Muscle of leg (tissue), 11 donors: ENCODE results near the gene FAM72B. TPM values are rescaled to one million over a fixed set of nuclear protein-coding genes. Genes with fewer than 3 reads are reported as not detected.
"Not testable (repeated sequence)": the region's sequence is repeated elsewhere in the genome, so short reads cannot be mapped to it uniquely, and the experiment has no call there.

Experiments
- DNase-seq: peaks from one replicate; pipeline ENCODE4 v3.0.0; 2013
- H3K27ac ChIP-seq: one replicate; pipeline ENCODE4 v1.5.1; 2013; ENCODE audit warnings: mild to moderate bottlenecking, low read length, control low read depth
- H3K27me3 ChIP-seq: one replicate; pipeline ENCODE4 v1.6.1; 2013; ENCODE audit warnings: low read length; ENCODE audit not compliant: control insufficient read depth, insufficient read depth
- H3K36me3 ChIP-seq: one replicate; pipeline ENCODE4 v1.6.1; 2013; ENCODE audit warnings: low read length; ENCODE audit not compliant: control insufficient read depth, insufficient read depth
- H3K4me1 ChIP-seq: one replicate; pipeline ENCODE4 v1.6.1; 2013; ENCODE audit warnings: low read length; ENCODE audit not compliant: control insufficient read depth, insufficient read depth
- H3K4me3 ChIP-seq: one replicate; pipeline ENCODE4 v1.5.1; 2013; ENCODE audit warnings: low read length, control low read depth
- H3K9me3 ChIP-seq: replicated peaks from 2 replicates; pipeline ENCODE4 v1.6.1; 2013; ENCODE audit warnings: low read depth, low read length; ENCODE audit not compliant: control insufficient read depth
- WGBS: methylation state at CpG from one replicate; pipeline ENCODE4 v1.1.5; 2013; ENCODE audit warnings: missing lambda C conversion rate; ENCODE audit not compliant: insufficient coverage; 5-methylcytosine and 5-hydroxymethylcytosine counted together
- polyA plus RNA-seq, 8 donors: library from polyadenylated mRNA; unstranded; fragments of 120-200 nt; gene quantifications; one replicate each; pipeline versions ENCODE4 v1.2.1 to v1.2.3, GENCODE V29; 2013; ENCODE audit warnings: inconsistent platforms in 1 of 8, low replicate concordance in 1 of 8; ENCODE audit not compliant: insufficient read length in 8 of 8, insufficient read depth in 1 of 8
- total RNA-seq: library from RNA; stranded (reverse); fragments of 120-200 nt; gene quantifications from one replicate; pipeline ENCODE4 v1.2.4, GENCODE V29; 2013

The FAM72B gene
- total and polyA plus RNA-seq, 9 donors, result 1.5 to 5.0 (median 3.3) TPM

GRCh38 chr1:121168152-121168668 is 15.9 kb downstream of the FAM72B start:
- not testable (repeated sequence) for H3K4me1 ChIP-seq, H3K9me3 ChIP-seq, DNase-seq, H3K27ac ChIP-seq, H3K36me3 ChIP-seq, H3K4me3 ChIP-seq, H3K27me3 ChIP-seq
- WGBS, result no CpG with 5 or more reads among the region's 3 CpGs

GRCh38 chr1:121167225-121167738 is 16.9 kb downstream of the FAM72B start:
- no CpG with 5 or more reads among the region's 2 CpGs for WGBS
- H3K4me1 ChIP-seq, H3K36me3 ChIP-seq, H3K9me3 ChIP-seq, H3K27ac ChIP-seq, H3K4me3 ChIP-seq, DNase-seq, H3K27me3 ChIP-seq: not testable (repeated sequence)

GRCh38 chr1:121165296-121165695 is 18.8 kb downstream of the FAM72B start:
- not testable (repeated sequence) for H3K36me3 ChIP-seq, H3K27ac ChIP-seq, H3K27me3 ChIP-seq, H3K9me3 ChIP-seq, DNase-seq, H3K4me1 ChIP-seq, H3K4me3 ChIP-seq

GRCh38 chr1:121163850-121164757 is 20.0 kb downstream of the FAM72B start:
- H3K9me3 ChIP-seq, H3K27ac ChIP-seq, H3K36me3 ChIP-seq, H3K4me3 ChIP-seq, H3K27me3 ChIP-seq, H3K4me1 ChIP-seq: not testable (repeated sequence)
- DNase-seq, result peak; percentile 12
- no CpG with 5 or more reads among the region's 5 CpGs for WGBS

- H3K36me3 ChIP-seq, result not testable (repeated sequence)
- WGBS, result no CpG with 5 or more reads among the region's 6 CpGs
These were observed 22.8 kb downstream of the FAM72B start for GRCh38 chr1:121161199-121161901.

GRCh38 chr1:121160118-121160517 is 24.0 kb downstream of the FAM72B start:
- H3K9me3 ChIP-seq, H3K4me3 ChIP-seq, H3K27ac ChIP-seq, H3K4me1 ChIP-seq, DNase-seq, H3K36me3 ChIP-seq, H3K27me3 ChIP-seq: not testable (repeated sequence)
- WGBS, result no CpG with 5 or more reads among the region's 2 CpGs

More at GRCh38 chr1:121161199-121161901, 22.8 kb downstream of the FAM72B start:
- H3K4me3 ChIP-seq, H3K9me3 ChIP-seq, H3K27ac ChIP-seq, DNase-seq, H3K4me1 ChIP-seq, H3K27me3 ChIP-seq: not testable (repeated sequence)

- H3K9me3 ChIP-seq, H3K4me1 ChIP-seq, DNase-seq, H3K36me3 ChIP-seq, H3K4me3 ChIP-seq, H3K27ac ChIP-seq, H3K27me3 ChIP-seq: not testable (repeated sequence)
- no CpG with 5 or more reads among the region's 2 CpGs for WGBS
These were observed 26.5 kb downstream of the FAM72B start for GRCh38 chr1:121157609-121158008.

- WGBS, result no CpG with 5 or more reads among the region's 4 CpGs
- H3K9me3 ChIP-seq, DNase-seq, H3K27me3 ChIP-seq, H3K4me3 ChIP-seq, H3K36me3 ChIP-seq, H3K27ac ChIP-seq, H3K4me1 ChIP-seq: not testable (repeated sequence)
These were observed 27.1 kb downstream of the FAM72B start for GRCh38 chr1:121156958-121157603.

- H3K4me1 ChIP-seq, H3K36me3 ChIP-seq, H3K27me3 ChIP-seq, H3K4me3 ChIP-seq, H3K9me3 ChIP-seq, H3K27ac ChIP-seq: not testable (repeated sequence)
- WGBS, result no CpG with 5 or more reads among the region's 6 CpGs
- DNase-seq, result peak; percentile 52
These were observed 28.3 kb downstream of the FAM72B start for GRCh38 chr1:121155671-121156358.
